Fibroblast of pulmonary artery (primary cell): Measurements from ENCODE around the gene PWWP2A.

Source experiments
- DNase-seq: peaks from one replicate; pipeline ENCODE4 v3.0.0-alpha.2; 2010; ENCODE audit warnings: low read depth
- H3K4me3 ChIP-seq: replicated peaks from 2 replicates; pipeline ENCODE4 v1.5.1; 2011; ENCODE audit warnings: low read depth, mild to moderate bottlenecking, control low read depth, low read length, moderate library complexity
- TF ChIP-seq, protein P1 (sequence below): IDR thresholded peaks from 2 replicates; pipeline ENCODE4 v1.5.1; 2011; ENCODE audit warnings: mild to moderate bottlenecking, control low read depth, low read length, inconsistent platforms; ENCODE audit errors: missing control alignments

Gene PWWP2A

DNA sequence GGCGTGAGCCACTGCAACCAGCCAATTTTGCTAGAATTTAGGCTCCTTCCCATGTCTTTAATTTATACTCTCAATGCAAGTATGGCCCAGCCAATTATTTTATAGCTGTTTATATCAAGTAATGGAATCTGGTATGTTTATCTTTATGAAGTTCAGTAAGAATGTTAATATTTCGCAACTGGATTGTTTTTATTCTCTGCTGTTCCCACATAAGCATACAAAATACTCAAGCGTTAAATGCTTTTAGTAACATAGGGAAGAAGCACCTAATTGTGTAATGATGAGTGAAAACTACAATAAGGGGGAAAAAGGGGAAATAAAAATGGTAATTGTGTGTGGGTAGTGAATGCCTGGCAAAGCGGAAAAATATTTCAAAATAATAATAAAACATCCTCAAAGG, 21.3 kb downstream of the PWWP2A start:
- no peak overlapping the region for H3K4me3 ChIP-seq
- TF ChIP-seq, protein P1, sequence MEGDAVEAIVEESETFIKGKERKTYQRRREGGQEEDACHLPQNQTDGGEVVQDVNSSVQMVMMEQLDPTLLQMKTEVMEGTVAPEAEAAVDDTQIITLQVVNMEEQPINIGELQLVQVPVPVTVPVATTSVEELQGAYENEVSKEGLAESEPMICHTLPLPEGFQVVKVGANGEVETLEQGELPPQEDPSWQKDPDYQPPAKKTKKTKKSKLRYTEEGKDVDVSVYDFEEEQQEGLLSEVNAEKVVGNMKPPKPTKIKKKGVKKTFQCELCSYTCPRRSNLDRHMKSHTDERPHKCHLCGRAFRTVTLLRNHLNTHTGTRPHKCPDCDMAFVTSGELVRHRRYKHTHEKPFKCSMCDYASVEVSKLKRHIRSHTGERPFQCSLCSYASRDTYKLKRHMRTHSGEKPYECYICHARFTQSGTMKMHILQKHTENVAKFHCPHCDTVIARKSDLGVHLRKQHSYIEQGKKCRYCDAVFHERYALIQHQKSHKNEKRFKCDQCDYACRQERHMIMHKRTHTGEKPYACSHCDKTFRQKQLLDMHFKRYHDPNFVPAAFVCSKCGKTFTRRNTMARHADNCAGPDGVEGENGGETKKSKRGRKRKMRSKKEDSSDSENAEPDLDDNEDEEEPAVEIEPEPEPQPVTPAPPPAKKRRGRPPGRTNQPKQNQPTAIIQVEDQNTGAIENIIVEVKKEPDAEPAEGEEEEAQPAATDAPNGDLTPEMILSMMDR, result no peak
- peak; percentile 46 for DNase-seq

DNA sequence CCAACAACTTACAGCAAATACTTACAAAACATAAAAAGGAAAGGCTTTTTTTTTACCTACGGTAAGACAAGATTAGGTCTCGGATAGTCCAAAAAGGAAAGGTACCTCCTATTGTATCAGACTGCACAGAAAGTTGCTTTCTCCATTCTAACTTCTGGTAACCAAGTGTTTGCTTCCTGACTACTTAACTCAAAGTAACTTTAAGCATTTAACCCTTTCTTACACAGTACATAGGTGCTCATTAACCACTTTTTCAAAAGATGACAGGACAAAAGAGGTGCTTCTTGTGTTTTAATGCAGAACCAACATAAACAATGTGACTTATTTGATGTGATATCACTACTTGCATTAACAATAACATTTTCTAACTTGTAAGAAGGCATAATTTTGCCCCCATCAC, 23.1 kb downstream of the PWWP2A start:
- TF ChIP-seq, protein P1, result no peak
- DNase-seq, result no peak
- no peak overlapping the region for H3K4me3 ChIP-seq

DNA sequence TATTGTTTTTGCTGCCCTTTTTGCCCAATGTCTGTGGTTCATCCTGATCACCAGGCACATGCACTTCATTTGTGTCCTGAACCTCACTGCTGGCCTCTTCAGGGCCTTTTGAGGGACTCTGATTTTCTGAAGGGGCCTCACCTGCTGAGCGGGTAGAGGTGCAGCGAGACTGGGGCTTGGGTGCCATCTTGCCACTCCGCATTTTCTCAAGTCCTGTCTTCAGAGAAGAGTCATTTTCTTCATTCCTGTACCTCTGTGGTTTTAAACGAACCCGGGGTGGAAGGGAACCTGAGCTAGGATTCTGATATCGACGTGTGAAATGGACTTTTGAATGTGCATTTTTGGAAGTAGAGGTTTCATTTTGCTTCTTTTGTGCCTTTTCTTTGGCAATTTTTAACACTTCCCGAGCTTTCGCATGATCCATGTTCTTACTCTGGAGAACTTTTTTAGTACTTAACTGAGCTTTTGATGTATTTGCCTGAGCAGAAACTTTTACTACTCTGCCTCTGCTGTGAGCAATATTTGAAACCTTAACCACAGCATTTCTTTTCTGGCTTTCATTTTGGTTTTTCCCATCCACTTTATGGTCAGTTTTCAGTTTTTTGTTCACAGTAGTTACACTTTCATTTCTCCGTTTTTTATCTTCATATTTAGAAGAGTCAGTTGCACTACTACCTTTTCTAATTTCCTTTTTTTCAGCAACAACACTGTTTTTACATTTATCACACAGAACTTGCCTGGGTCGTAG, 26.1 kb downstream of the PWWP2A start:
- TF ChIP-seq, protein P1, result no peak
- H3K4me3 ChIP-seq, result no peak overlapping the region
- DNase-seq, result no peak

- no peak overlapping the region for H3K4me3 ChIP-seq
- TF ChIP-seq, protein P1, result no peak
- DNase-seq, result no peak
Observed at GRCh38 chr5:160092514-160092913, 26.7 kb downstream of the PWWP2A start.

DNA sequence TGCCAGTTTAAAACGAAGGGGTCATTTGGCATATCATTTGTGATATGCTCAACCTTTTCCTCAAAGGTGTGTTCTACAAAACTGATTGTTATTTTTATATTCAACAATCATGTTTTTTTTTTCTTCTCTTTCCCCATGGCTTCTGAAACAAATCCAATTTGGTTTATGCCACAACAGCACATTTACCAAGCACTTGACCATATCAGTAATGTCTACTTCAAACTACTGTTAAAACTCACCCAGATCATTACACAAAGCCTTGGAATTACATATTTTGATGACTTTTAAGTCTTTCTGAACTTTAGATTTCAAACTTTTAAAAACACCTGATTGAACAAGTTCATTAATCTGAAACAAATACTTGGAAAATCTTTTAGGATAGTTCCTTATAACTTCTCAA, 29.2 kb downstream of the PWWP2A start:
- DNase-seq, result no peak
- no peak overlapping the region for H3K4me3 ChIP-seq
- TF ChIP-seq, protein P1, result no peak

GRCh38 chr5:160089531-160089930, 29.7 kb downstream of the PWWP2A start:
- no peak overlapping the region for H3K4me3 ChIP-seq
- DNase-seq, result peak; percentile 50
- TF ChIP-seq, protein P1, result no peak

DNA sequence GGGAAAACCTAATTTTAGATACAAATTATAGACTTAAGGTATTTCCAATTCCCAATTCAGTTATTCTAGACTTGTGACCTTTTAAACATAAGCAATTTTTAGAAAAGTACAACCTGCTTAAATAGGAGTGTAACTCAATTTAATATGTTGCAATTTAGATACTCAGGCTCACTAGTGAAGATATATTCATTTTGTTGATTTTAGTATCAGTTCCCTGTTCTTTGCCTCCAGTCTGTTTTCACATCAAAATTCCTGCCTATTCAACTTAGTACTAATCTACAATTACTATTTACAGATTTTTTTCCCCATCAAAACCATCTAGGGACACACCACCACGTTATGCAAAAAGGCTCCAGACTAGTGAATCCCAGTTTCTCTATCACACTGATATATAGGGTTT, 30.4 kb downstream of the PWWP2A start:
- TF ChIP-seq, protein P1, result no peak
- DNase-seq, result no peak
- H3K4me3 ChIP-seq, result no peak overlapping the region
